Peyer's patch (tissue), 4 donors: ENCODE results near the gene CLEC2A. TPM values are rescaled to one million over a fixed set of nuclear protein-coding genes. Genes with fewer than 3 reads are reported as not detected.

Source experiments
- DNase-seq, 3 donors: peaks; one replicate each; pipeline ENCODE4 v3.0.0-alpha.2; 2017 to 2019
- H3K27ac ChIP-seq, 4 donors: fragments of 200-600 bp; sonication (generic); one replicate each; pipeline ENCODE4 v1.5.1; 2016 to 2019
- H3K27me3 ChIP-seq, 2 donors: fragments of 200-600 bp; sonication (generic); one replicate each; pipeline ENCODE4 v1.5.1; 2019
- H3K36me3 ChIP-seq, 3 donors: fragments of 200-600 bp; sonication (generic); one replicate each; pipeline ENCODE4 v1.5.1; 2016 to 2019
- H3K4me1 ChIP-seq, 4 donors: fragments of 200-600 bp; sonication (generic); one replicate each; pipeline ENCODE4 v1.5.1; 2016 to 2019
- H3K4me3 ChIP-seq, 4 donors: fragments of 200-600 bp; sonication (generic); 1 replicate in 3 of 4; 2 replicates in 1 of 4; pipeline ENCODE4 v1.5.1; 2016 to 2019; ENCODE audit warnings: mild to moderate bottlenecking in 1 of 4
- H3K9me3 ChIP-seq, 4 donors: fragments of 200-600 bp; sonication (generic); one replicate each; pipeline ENCODE4 v1.5.1; 2016 to 2019; ENCODE audit warnings: mild to moderate bottlenecking in 1 of 4
- CTCF ChIP-seq, 6 experiments: fragments of 450-650 bp in 4 of 6; fragments of 200-600 bp in 2 of 6; sonication (generic) in 1 of 6; IDR thresholded peaks; one replicate each; pipeline ENCODE4 v1.5.1; 2017 to 2019; ENCODE audit warnings: antibody characterized with exemption in 6 of 6, mild to moderate bottlenecking in 3 of 6, moderate library complexity in 1 of 6
- POLR2A ChIP-seq, 2 donors: fragments of 450-650 bp; IDR thresholded peaks; one replicate each; pipeline ENCODE4 v1.5.1; 2017; ENCODE audit warnings: antibody characterized with exemption in 2 of 2, mild to moderate bottlenecking in 2 of 2, moderate library complexity in 2 of 2
- total RNA-seq, 4 donors: library from RNA; depleted of rRNA; stranded (reverse); fragments of >200 nt; gene quantifications; one replicate each; pipeline ENCODE4 v1.1.0, GENCODE V29; 2016

The CLEC2A gene
- total RNA-seq, 4 donors from 2014 or later, result not detected

GRCh38 chr12:9911708-9912107 is 20.5 kb downstream of the CLEC2A start:
- H3K4me3 ChIP-seq, result no peak overlapping the region
- no peaks in the 10 kb centered on the region for H3K36me3 ChIP-seq
- TF ChIP-seq CTCF (IDR thresholded peaks at IDR 0.05), result no peak
- no peak for TF ChIP-seq POLR2A (IDR thresholded peaks at IDR 0.05)
- no peaks in the 10 kb centered on the region for H3K4me1 ChIP-seq
- H3K27me3 ChIP-seq, result no peaks in the 10 kb centered on the region
- DNase-seq, result no peak
- no peak overlapping the region for H3K27ac ChIP-seq
- peaks cover 0 to 13% (median 6%) of the 10 kb centered on the region in 4 donors for H3K9me3 ChIP-seq

- peaks cover 0 to 13% (median 6%) of the 10 kb centered on the region in 4 donors for H3K9me3 ChIP-seq
- no peak overlapping the region for H3K27ac ChIP-seq
- TF ChIP-seq POLR2A (IDR thresholded peaks at IDR 0.05), result no peak
- no peak for TF ChIP-seq CTCF (IDR thresholded peaks at IDR 0.05)
- H3K36me3 ChIP-seq, result no peaks in the 10 kb centered on the region
- no peaks in the 10 kb centered on the region for H3K4me1 ChIP-seq
- no peaks in the 10 kb centered on the region for H3K27me3 ChIP-seq
- H3K4me3 ChIP-seq, result no peak overlapping the region
- no peak for DNase-seq
These were observed 21.3 kb downstream of the CLEC2A start for GRCh38 chr12:9910716-9911421.

- Histone ChIP-seq H3K4me1 (no peaks in the 10 kb centered on the region), H3K36me3 (no peaks in the 10 kb centered on the region), H3K9me3 (peaks cover 0 to 13% (median 6%) of the 10 kb centered on the region in 4 donors), H3K4me3 (no peak overlapping the region), H3K27ac (no peak overlapping the region), H3K27me3 (no peaks in the 10 kb centered on the region)
- TF ChIP-seq CTCF (IDR thresholded peaks at IDR 0.05) (no peak), POLR2A (IDR thresholded peaks at IDR 0.05) (no peak)
- DNase-seq, result no peak
These were observed 22.4 kb downstream of the CLEC2A start for GRCh38 chr12:9909724-9910123.

- no peak for DNase-seq
- no peak for TF ChIP-seq CTCF (IDR thresholded peaks at IDR 0.05)
- TF ChIP-seq POLR2A (IDR thresholded peaks at IDR 0.05), result no peak
- H3K9me3 ChIP-seq, result peaks cover 0 to 13% (median 6%) of the 10 kb centered on the region in 4 donors
- H3K27me3 ChIP-seq, result no peaks in the 10 kb centered on the region
- no peaks in the 10 kb centered on the region for H3K36me3 ChIP-seq
- no peak overlapping the region for H3K4me3 ChIP-seq
- no peaks in the 10 kb centered on the region for H3K4me1 ChIP-seq
- H3K27ac ChIP-seq, result no peak overlapping the region
These were observed 23.8 kb downstream of the CLEC2A start for GRCh38 chr12:9908350-9908749.

GRCh38 chr12:9907769-9908168 is 24.4 kb downstream of the CLEC2A start:
- Histone ChIP-seq H3K4me1 (no peaks in the 10 kb centered on the region), H3K4me3 (no peak overlapping the region), H3K27me3 (no peaks in the 10 kb centered on the region), H3K9me3 (peaks cover 0 to 14% (median 7%) of the 10 kb centered on the region in 4 donors), H3K36me3 (no peaks in the 10 kb centered on the region), H3K27ac (no peak overlapping the region)
- TF ChIP-seq CTCF (IDR thresholded peaks at IDR 0.05) (no peak), POLR2A (IDR thresholded peaks at IDR 0.05) (no peak)
- no peak for DNase-seq
